HepG2 (cell line): ENCODE measurements around the gene PPP2R2C. TPM values are rescaled to one million over a fixed set of nuclear protein-coding genes. Genes with fewer than 3 reads are reported as not detected.
A peak's percentile ranks its signal among the peaks of the same experiment; 100 is the strongest.

ENCODE experiments used
- AKAP8 ChIP-seq: sonication (generic); formaldehyde crosslinking; IDR thresholded peaks from 2 replicates; pipeline ENCODE4 v1.5.1; 2020; ENCODE audit warnings: mild to moderate bottlenecking, missing genetic modification reagents
- ARID2 ChIP-seq: sonication (generic); formaldehyde crosslinking; IDR thresholded peaks from 2 replicates; pipeline ENCODE4 v1.8.1; 2022; ENCODE audit warnings: mild to moderate bottlenecking, missing genetic modification reagents, borderline replicate concordance
- CREBL2 ChIP-seq: sonication (generic); formaldehyde crosslinking; IDR thresholded peaks from 2 replicates; pipeline ENCODE4 v1.8.1; 2023; ENCODE audit warnings: missing genetic modification reagents, mild to moderate bottlenecking, borderline replicate concordance
- EP300 ChIP-seq, 3 experiments: sonication (generic) in 1 of 3; formaldehyde crosslinking in 1 of 3; IDR thresholded peaks; 2 replicates each; pipeline versions ENCODE4 v1.5.1 to v1.6.1; 2011 to 2020; ENCODE audit warnings: low read depth in 2 of 3, low read length in 2 of 3, borderline replicate concordance in 1 of 3, improper control_type of control experiment in 1 of 3, mild to moderate bottlenecking in 1 of 3, missing genetic modification reagents in 1 of 3, moderate library complexity in 1 of 3
- GATAD1 ChIP-seq: IDR thresholded peaks from 2 replicates; pipeline ENCODE4 v1.6.1; 2016; ENCODE audit warnings: missing genetic modification reagents, missing compliant biosample characterization
- HMGXB4 ChIP-seq, 2 experiments: sonication (generic) in 1 of 2; formaldehyde crosslinking in 1 of 2; IDR thresholded peaks; 2 replicates each; pipeline versions ENCODE4 v1.4.0 to v1.6.1; 2018 to 2020; ENCODE audit warnings: missing genetic modification reagents in 2 of 2, borderline replicate concordance in 1 of 2, low read depth in 1 of 2, mild to moderate bottlenecking in 1 of 2, missing biosample characterization in 1 of 2
- NAIF1 ChIP-seq: sonication (generic); formaldehyde crosslinking; IDR thresholded peaks from 2 replicates; pipeline ENCODE4 v1.5.0; 2020; ENCODE audit warnings: mild to moderate bottlenecking, missing genetic modification reagents, borderline replicate concordance
- NFATC3 ChIP-seq: sonication (generic); formaldehyde crosslinking; IDR thresholded peaks from 2 replicates; pipeline ENCODE4 v1.5.1; 2020; ENCODE audit warnings: mild to moderate bottlenecking, missing genetic modification reagents
- NR2F2 ChIP-seq: IDR thresholded peaks from 2 replicates; pipeline ENCODE4 v1.6.1; 2012; ENCODE audit warnings: low read depth, inconsistent platforms, borderline replicate concordance
- PATZ1 ChIP-seq: sonication (generic); formaldehyde crosslinking; IDR thresholded peaks from 2 replicates; pipeline ENCODE4 v1.4.0; 2020; ENCODE audit warnings: missing genetic modification reagents
- RFXAP ChIP-seq: sonication (generic); formaldehyde crosslinking; IDR thresholded peaks from 2 replicates; pipeline ENCODE4 v1.4.0; 2020; ENCODE audit warnings: missing genetic modification reagents, borderline replicate concordance
- SP2 ChIP-seq: sonication (generic); formaldehyde crosslinking; IDR thresholded peaks from 2 replicates; pipeline ENCODE4 v1.5.1; 2020; ENCODE audit warnings: mild to moderate bottlenecking, missing genetic modification reagents
- TCF12 ChIP-seq, 2 experiments: fragments of 450-650 bp in 1 of 2; sonication (generic) in 1 of 2; formaldehyde crosslinking in 1 of 2; IDR thresholded peaks; 2 replicates each; pipeline versions ENCODE4 v1.6.1 to v1.8.0; 2017 to 2022; ENCODE audit warnings: antibody characterized with exemption in 1 of 2, mild to moderate bottlenecking in 1 of 2, missing genetic modification reagents in 1 of 2, moderate library complexity in 1 of 2
- TOE1 ChIP-seq: sonication (generic); formaldehyde crosslinking; IDR thresholded peaks from 2 replicates; pipeline ENCODE4 v1.4.0; 2020; ENCODE audit warnings: mild to moderate bottlenecking, missing genetic modification reagents
- ZNF121 ChIP-seq: sonication (generic); formaldehyde crosslinking; IDR thresholded peaks from 2 replicates; pipeline ENCODE4 v1.5.0; 2020; ENCODE audit warnings: mild to moderate bottlenecking, missing genetic modification reagents
- ZNF773 ChIP-seq: sonication (generic); formaldehyde crosslinking; IDR thresholded peaks from 2 replicates; pipeline ENCODE4 v1.4.0; 2020; ENCODE audit warnings: missing genetic modification reagents, borderline replicate concordance
- polyA plus RNA-seq, 8 experiments: library from polyadenylated mRNA; depleted of rRNA in 3 of 8; stranded (reverse) in 7 of 8; unstranded in 1 of 8; fragments of >200 nt; fragmentation: Illumina TruSeq in 4 of 8; extraction: Trizol in 4 of 8; gene quantifications; 2 replicates each; pipeline versions ENCODE4 v1.2.1 to v1.2.3, GENCODE V29; 2011 to 2016; ENCODE audit warnings: low read depth in 4 of 8, missing spikeins in 1 of 8, mixed read lengths in 1 of 8; ENCODE audit not compliant: insufficient read depth in 1 of 8
- total RNA-seq, 5 experiments: library from RNA; depleted of rRNA; stranded (reverse); fragments of >200 nt; fragmentation: Illumina TruSeq; extraction: Trizol; gene quantifications; 2 replicates each; pipeline ENCODE4 v1.2.3, GENCODE V29; 2016; ENCODE audit warnings: low read depth in 1 of 5
- TF ChIP-seq, protein P1 (sequence below): sonication (generic); formaldehyde crosslinking; conservative IDR thresholded peaks from 2 replicates; pipeline ENCODE4 v1.8.0; 2022; ENCODE audit warnings: missing genetic modification reagents
- TF ChIP-seq, protein P2 (sequence below): sonication (generic); formaldehyde crosslinking; IDR thresholded peaks from 2 replicates; pipeline ENCODE4 v1.5.0; 2020; ENCODE audit warnings: mild to moderate bottlenecking, missing genetic modification reagents, borderline replicate concordance

The PPP2R2C gene
- total and polyA plus RNA-seq, 2 of the 13 experiments (the other 11 are each of a cell fraction or from before 2014, with no cell fraction given), result 0.60 to 8.6 TPM

DNA sequence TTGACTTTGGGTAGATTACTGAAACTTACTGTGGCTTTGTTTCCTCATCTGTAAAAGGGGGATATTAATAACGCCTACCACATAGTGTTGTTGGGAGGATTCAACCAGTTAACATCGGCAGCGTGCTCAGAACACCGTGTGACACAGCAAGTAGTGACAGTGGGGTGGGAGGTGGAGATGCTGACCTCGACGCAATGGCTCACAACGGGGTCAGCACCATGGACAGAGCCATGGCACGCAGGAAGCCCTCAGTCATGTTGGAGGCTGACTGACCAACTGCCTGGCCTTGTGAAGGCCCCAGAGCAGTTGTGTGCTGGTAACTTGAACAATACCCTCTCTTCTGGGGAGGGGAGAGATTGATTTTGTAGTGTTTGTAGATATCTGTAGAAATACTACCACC is 109.5 kb downstream of the PPP2R2C start (continued):
- TF ChIP-seq HMGXB4 (CRISPR knock-in tag; IDR thresholded peaks at IDR 0.05; ENCODE audit: borderline replicate concordance in 1 of 2, low read depth in 1 of 2), result no peak
- TF ChIP-seq CREBL2 (CRISPR knock-in tag), result no peak
- TF ChIP-seq TOE1, result no peak
- TF ChIP-seq NR2F2, result no peak
- TF ChIP-seq NFATC3 (CRISPR knock-in tag), result no peak
- no peak for TF ChIP-seq NAIF1 (CRISPR knock-in tag)
- TF ChIP-seq AKAP8 (CRISPR knock-in tag), result no peak
- no peak for TF ChIP-seq SP2
- TF ChIP-seq ARID2 (CRISPR knock-in tag), result no peak
- TF ChIP-seq, protein P1, sequence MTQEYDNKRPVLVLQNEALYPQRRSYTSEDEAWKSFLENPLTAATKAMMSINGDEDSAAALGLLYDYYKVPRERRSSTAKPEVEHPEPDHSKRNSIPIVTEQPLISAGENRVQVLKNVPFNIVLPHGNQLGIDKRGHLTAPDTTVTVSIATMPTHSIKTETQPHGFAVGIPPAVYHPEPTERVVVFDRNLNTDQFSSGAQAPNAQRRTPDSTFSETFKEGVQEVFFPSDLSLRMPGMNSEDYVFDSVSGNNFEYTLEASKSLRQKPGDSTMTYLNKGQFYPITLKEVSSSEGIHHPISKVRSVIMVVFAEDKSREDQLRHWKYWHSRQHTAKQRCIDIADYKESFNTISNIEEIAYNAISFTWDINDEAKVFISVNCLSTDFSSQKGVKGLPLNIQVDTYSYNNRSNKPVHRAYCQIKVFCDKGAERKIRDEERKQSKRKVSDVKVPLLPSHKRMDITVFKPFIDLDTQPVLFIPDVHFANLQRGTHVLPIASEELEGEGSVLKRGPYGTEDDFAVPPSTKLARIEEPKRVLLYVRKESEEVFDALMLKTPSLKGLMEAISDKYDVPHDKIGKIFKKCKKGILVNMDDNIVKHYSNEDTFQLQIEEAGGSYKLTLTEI, result no peak
- TF ChIP-seq RFXAP (CRISPR knock-in tag), result 0 out of 2 replicates have a peak, but pooled peaks have one; percentile 38
- no peak for TF ChIP-seq EP300 (IDR thresholded peaks at IDR 0.05; ENCODE audit: low read depth in 2 of 2, low read length in 2 of 2)
- no peak for TF ChIP-seq EP300 (CRISPR knock-in tag; IDR thresholded peaks at IDR 0.05; ENCODE audit: borderline replicate concordance)
- TF ChIP-seq, protein P2, sequence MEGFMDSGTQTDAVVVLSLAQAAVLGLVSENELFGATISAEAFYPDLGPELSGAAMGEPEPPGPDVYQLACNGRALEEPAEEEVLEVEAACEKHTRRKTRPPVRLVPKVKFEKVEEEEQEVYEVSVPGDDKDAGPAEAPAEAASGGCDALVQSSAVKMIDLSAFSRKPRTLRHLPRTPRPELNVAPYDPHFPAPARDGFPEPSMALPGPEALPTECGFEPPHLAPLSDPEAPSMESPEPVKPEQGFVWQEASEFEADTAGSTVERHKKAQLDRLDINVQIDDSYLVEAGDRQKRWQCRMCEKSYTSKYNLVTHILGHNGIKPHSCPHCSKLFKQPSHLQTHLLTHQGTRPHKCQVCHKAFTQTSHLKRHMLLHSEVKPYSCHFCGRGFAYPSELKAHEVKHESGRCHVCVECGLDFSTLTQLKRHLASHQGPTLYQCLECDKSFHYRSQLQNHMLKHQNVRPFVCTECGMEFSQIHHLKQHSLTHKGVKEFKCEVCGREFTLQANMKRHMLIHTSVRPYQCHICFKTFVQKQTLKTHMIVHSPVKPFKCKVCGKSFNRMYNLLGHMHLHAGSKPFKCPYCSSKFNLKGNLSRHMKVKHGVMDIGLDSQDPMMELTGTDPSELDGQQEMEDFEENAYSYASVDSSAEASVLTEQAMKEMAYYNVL (CRISPR knock-in tag), result no peak
- no peak for TF ChIP-seq ZNF773 (CRISPR knock-in tag)
- 0 out of 2 replicates have a peak, but pooled peaks have one; percentile 37 for TF ChIP-seq GATAD1 (CRISPR knock-in tag)
- no peak for TF ChIP-seq ZNF121 (CRISPR knock-in tag)
- 0 out of 2 replicates have a peak, but pooled peaks have one; percentile 31 for TF ChIP-seq PATZ1 (CRISPR knock-in tag)
- TF ChIP-seq TCF12 (IDR thresholded peaks at IDR 0.05), result no peak
- no peak for TF ChIP-seq TCF12 (CRISPR knock-in tag; IDR thresholded peaks at IDR 0.05)
